CD14-positive monocyte (primary cell): ENCODE data around the gene GREM2. TPM values are rescaled to one million over a fixed set of nuclear protein-coding genes. Genes with fewer than 3 reads are reported as not detected.

Source experiments
- DNase-seq, 3 donors: peaks; one replicate each; pipeline ENCODE4 v3.0.0-alpha.2; 2011 to 2022
- H2AFZ ChIP-seq: 2 replicates; pipeline ENCODE4 v1.6.0; 2012; ENCODE audit warnings: mild to moderate bottlenecking, low read depth, low read length, inconsistent platforms; ENCODE audit not compliant: insufficient read depth, poor library complexity, severe bottlenecking
- H3K27ac ChIP-seq, 2 donors: 1 replicate in 1 of 2; 2 replicates in 1 of 2; pipeline ENCODE4 v1.5.1; 2012 to 2013; ENCODE audit warnings: low read length in 2 of 2, control low read depth in 1 of 2, inconsistent platforms in 1 of 2, low read depth in 1 of 2, mild to moderate bottlenecking in 1 of 2
- H3K27me3 ChIP-seq, 2 donors: one replicate each; pipeline versions ENCODE4 v1.6.0 to v1.6.1; 2011 to 2013; ENCODE audit warnings: low read length in 2 of 2; ENCODE audit not compliant: control insufficient read depth in 2 of 2, insufficient read depth in 2 of 2
- H3K36me3 ChIP-seq, 2 donors: replicated peaks in 1 of 2; 1 replicate in 1 of 2; 2 replicates in 1 of 2; pipeline versions ENCODE4 v1.5.1 to v1.6.1; 2012 to 2013; ENCODE audit warnings: low read length in 2 of 2, control low read depth in 1 of 2, inconsistent platforms in 1 of 2, mild to moderate bottlenecking in 1 of 2; ENCODE audit not compliant: insufficient read depth in 2 of 2, control insufficient read depth in 1 of 2
- H3K4me1 ChIP-seq, 2 donors: 1 replicate in 1 of 2; 2 replicates in 1 of 2; pipeline versions ENCODE4 v1.5.1 to v1.6.1; 2012 to 2013; ENCODE audit warnings: low read length in 2 of 2, control low read depth in 1 of 2, inconsistent platforms in 1 of 2, mild to moderate bottlenecking in 1 of 2, moderate library complexity in 1 of 2; ENCODE audit not compliant: insufficient read depth in 2 of 2, control insufficient read depth in 1 of 2
- H3K4me2 ChIP-seq: replicated peaks from 2 replicates; pipeline ENCODE3; 2012; ENCODE audit warnings: low read length, moderate library complexity, mild to moderate bottlenecking; ENCODE audit not compliant: poor library complexity, severe bottlenecking; ENCODE audit errors: extremely low read depth
- H3K4me3 ChIP-seq, 3 experiments: fragments of 200-600 bp in 1 of 3; sonication (generic) in 1 of 3; replicated peaks in 1 of 3; 1 replicate in 2 of 3; 2 replicates in 1 of 3; pipeline ENCODE4 v1.5.1; 2011 to 2013; ENCODE audit warnings: low read length in 3 of 3, mild to moderate bottlenecking in 3 of 3, control low read depth in 2 of 3, low read depth in 2 of 3, inconsistent platforms in 1 of 3, moderate library complexity in 1 of 3
- H3K79me2 ChIP-seq: 2 replicates; pipeline ENCODE4 v1.6.0; 2012; ENCODE audit warnings: mild to moderate bottlenecking, control low read depth, inconsistent platforms, low read length, moderate library complexity; ENCODE audit not compliant: insufficient read depth
- H3K9ac ChIP-seq: 2 replicates; pipeline ENCODE4 v1.6.0; 2017; ENCODE audit warnings: low read length, mild to moderate bottlenecking; ENCODE audit not compliant: insufficient read depth, poor library complexity, severe bottlenecking
- H3K9me3 ChIP-seq, 2 donors: replicated peaks in 1 of 2; 1 replicate in 1 of 2; 2 replicates in 1 of 2; pipeline versions ENCODE4 v1.5.1 to v1.6.1; 2012 to 2013; ENCODE audit warnings: low read length in 2 of 2, control low read depth in 1 of 2; ENCODE audit not compliant: control insufficient read depth in 1 of 2, insufficient read depth in 1 of 2
- H4K20me1 ChIP-seq: 2 replicates; pipeline ENCODE4 v1.6.0; 2012; ENCODE audit warnings: mild to moderate bottlenecking, low read length, control low read depth, moderate library complexity; ENCODE audit not compliant: insufficient read depth
- H3K27ac Mint-ChIP-seq, 7 donors: one replicate each; pipeline ENCODE4 v1.8.0; 2020; ENCODE audit warnings: mild to moderate bottlenecking in 7 of 7, mixed read lengths in 7 of 7, moderate library complexity in 6 of 7, inconsistent platforms in 2 of 7
- H3K27me3 Mint-ChIP-seq, 3 donors: one replicate each; pipeline ENCODE4 v1.8.0; 2021 to 2022; ENCODE audit warnings: low read depth in 3 of 3, mild to moderate bottlenecking in 3 of 3, mixed read lengths in 3 of 3, moderate library complexity in 3 of 3, inconsistent platforms in 1 of 3
- H3K36me3 Mint-ChIP-seq, 2 donors: one replicate each; pipeline ENCODE4 v1.8.0; 2020; ENCODE audit warnings: mixed read lengths in 2 of 2, inconsistent platforms in 1 of 2, mild to moderate bottlenecking in 1 of 2
- H3K4me1 Mint-ChIP-seq: one replicate; pipeline ENCODE4 v1.8.0; 2020; ENCODE audit warnings: mild to moderate bottlenecking, mixed read lengths
- H3K4me3 Mint-ChIP-seq, 2 donors: one replicate each; pipeline ENCODE4 v1.8.0; 2020; ENCODE audit warnings: mild to moderate bottlenecking in 2 of 2, mixed read lengths in 2 of 2, moderate library complexity in 1 of 2
- H3K9me3 Mint-ChIP-seq, 7 donors: one replicate each; pipeline ENCODE4 v1.8.0; 2020 to 2022; ENCODE audit warnings: mixed read lengths in 7 of 7, mild to moderate bottlenecking in 6 of 7, moderate library complexity in 6 of 7, inconsistent platforms in 2 of 7
- CTCF ChIP-seq: fragments of 200-600 bp; IDR thresholded peaks from one replicate; pipeline ENCODE4 v1.8.0; 2022; ENCODE audit warnings: antibody characterized with exemption, mild to moderate bottlenecking
- WGBS: methylation state at CpG from one replicate; pipeline ENCODE4 v1.1.5; 2013; ENCODE audit warnings: missing lambda C conversion rate; ENCODE audit not compliant: insufficient coverage; 5-methylcytosine and 5-hydroxymethylcytosine counted together
- intact Hi-C, 2 donors: fragments of 100-400 bp; cut with micrococcal nuclease; formaldehyde crosslinking; loops; one replicate each; pipeline versions ENCODE4 v1.15.0 to v1.15.1; 2023
- polyA plus RNA-seq, 3 donors: library from polyadenylated mRNA; depleted of rRNA in 1 of 3; unstranded in 2 of 3; stranded (reverse) in 1 of 3; fragments of 300-500 nt in 2 of 3; fragments of >200 nt in 1 of 3; fragmentation: Illumina TruSeq in 2 of 3; gene quantifications; 1 replicate in 2 of 3; 2 replicates in 1 of 3; pipeline ENCODE4 v1.2.3, GENCODE V29; 2012 to 2021

Gene GREM2
- polyA plus RNA-seq, 3 donors: not detected

- Histone ChIP-seq H3K4me1 (no peaks in the 10 kb centered on the region), H3K79me2 (no peaks in the 10 kb centered on the region), H3K27me3 (no peaks in the 10 kb centered on the region), H3K4me2 (no peak overlapping the region), H3K9me3 (no peaks in the 10 kb centered on the region), H3K27ac (no peak overlapping the region), H3K4me3 (no peak overlapping the region), H4K20me1 (no peaks in the 10 kb centered on the region), H2AFZ (no peak overlapping the region), H3K9ac (no peak overlapping the region), H3K36me3 (no peaks in the 10 kb centered on the region)
- no peaks in the 10 kb centered on the region for H3K4me1 Mint-ChIP-seq
- no peak overlapping the region for H3K27ac Mint-ChIP-seq
- no peaks in the 10 kb centered on the region for H3K36me3 Mint-ChIP-seq
- DNase-seq: no peak
- 78% methylated on average over 5 of the region's 6 CpGs for WGBS
- H3K27me3 Mint-ChIP-seq: peaks cover 0 to 3% (median 0%) of the 10 kb centered on the region in 3 donors
- no peak overlapping the region for H3K4me3 Mint-ChIP-seq
- intact Hi-C loops: no loop called here
- TF ChIP-seq CTCF: no peak
- H3K9me3 Mint-ChIP-seq: peaks cover 0 to 2% (median 0%) of the 10 kb centered on the region in 7 donors
Measured at GRCh38 chr1:240644732-240645131, 32.8 kb upstream of the GREM2 start.

DNA sequence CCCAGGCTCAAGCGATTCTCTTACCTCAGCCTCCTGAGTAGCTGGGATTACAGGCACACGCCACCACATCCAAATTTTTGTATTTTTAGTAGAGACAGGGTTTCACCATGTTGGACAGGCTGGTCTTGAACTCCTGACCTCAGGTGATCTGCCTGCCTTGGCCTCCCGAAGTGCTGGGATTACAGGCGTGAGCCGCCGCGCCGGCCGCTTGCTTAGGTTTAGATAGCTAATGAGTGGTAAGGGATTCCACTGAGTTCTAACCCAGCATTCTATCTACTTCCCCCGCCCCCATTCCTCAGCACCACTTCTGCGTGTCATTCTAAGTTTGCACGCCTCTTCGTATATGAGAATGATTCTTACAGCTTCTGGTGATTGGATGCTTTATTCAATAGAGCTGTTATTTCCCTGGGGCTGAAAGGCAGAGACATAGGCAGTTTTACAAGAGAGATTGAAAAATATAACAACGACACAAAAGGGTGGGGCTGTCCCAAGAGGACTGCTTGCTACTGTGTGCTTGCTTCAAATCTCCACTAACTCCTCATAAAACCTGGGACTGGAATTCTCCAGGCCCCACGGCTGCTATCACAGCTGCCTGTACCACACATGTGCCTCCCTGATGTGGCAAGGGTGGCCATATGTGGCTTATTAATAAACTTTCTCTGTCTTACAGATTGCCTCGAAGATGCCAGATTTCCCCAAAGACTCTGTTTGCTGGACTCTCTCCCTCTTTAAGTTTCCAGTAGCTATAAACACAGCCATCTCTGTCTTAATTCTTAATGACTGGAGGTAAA lies 23.7 kb upstream of the GREM2 start:
- 100% methylated on average over 2 of the region's 16 CpGs for WGBS
- no peaks in the 10 kb centered on the region for H3K36me3 ChIP-seq
- H3K79me2 ChIP-seq: no peaks in the 10 kb centered on the region
- no peaks in the 10 kb centered on the region for H3K27me3 ChIP-seq
- TF ChIP-seq CTCF: no peak
- Mint-ChIP-seq H3K27me3 (peaks cover 0 to 3% (median 3%) of the 10 kb centered on the region in 3 donors), H3K36me3 (no peaks in the 10 kb centered on the region), H3K4me1 (no peaks in the 10 kb centered on the region), H3K9me3 (peaks cover 2 to 20% (median 8%) of the 10 kb centered on the region in 7 donors), H3K27ac (no peak overlapping the region), H3K4me3 (no peak overlapping the region)
- intact Hi-C loops: no loop called here
- no peak overlapping the region for H3K4me3 ChIP-seq
- no peak overlapping the region for H2AFZ ChIP-seq
- H3K4me1 ChIP-seq: no peaks in the 10 kb centered on the region
- peaks cover 0 to 10% of the 10 kb centered on the region in 2 donors for H3K9me3 ChIP-seq
- H3K4me2 ChIP-seq: no peak overlapping the region
- no peak overlapping the region for H3K27ac ChIP-seq
- no peak for DNase-seq
- no peak overlapping the region for H3K9ac ChIP-seq
- H4K20me1 ChIP-seq: no peaks in the 10 kb centered on the region
